IMR-90 (cell line): ENCODE measurements around the gene ZNF407.

Source experiments
- CHD1 ChIP-seq: IDR thresholded peaks from 2 replicates; pipeline ENCODE4 v1.6.1; 2012; ENCODE audit warnings: low read depth, low read length, improper control_type of control experiment
- CTCF ChIP-seq: conservative IDR thresholded peaks from 2 replicates; pipeline ENCODE4 v1.5.1; 2012; ENCODE audit warnings: mild to moderate bottlenecking, low read depth, low read length, improper control_type of control experiment
- ELK1 ChIP-seq: fragments of 150-350 bp; IDR thresholded peaks from 2 replicates; pipeline ENCODE4 v1.6.1; 2016; ENCODE audit warnings: low read depth, mild to moderate bottlenecking, low read length, moderate library complexity, borderline replicate concordance
- NFE2L2 ChIP-seq: fragments of 150-350 bp; IDR thresholded peaks from 2 replicates; pipeline ENCODE4 v1.6.1; 2016; ENCODE audit warnings: low read depth, mild to moderate bottlenecking, low read length
- POLR2A ChIP-seq: IDR thresholded peaks from 2 replicates; pipeline ENCODE4 v1.6.1; 2012; ENCODE audit warnings: mild to moderate bottlenecking, low read depth, low read length
- RAD21 ChIP-seq: IDR thresholded peaks from 2 replicates; pipeline ENCODE4 v1.6.1; 2012; ENCODE audit warnings: low read length, improper control_type of control experiment
- USF2 ChIP-seq: fragments of 150-350 bp; IDR thresholded peaks from 2 replicates; pipeline ENCODE4 v1.6.1; 2017; ENCODE audit warnings: mild to moderate bottlenecking, antibody characterized with exemption, low read length, low read depth

GRCh38 chr18:74595431-74595830, 2.2 kb upstream of the ZNF407 start:
- TF ChIP-seq CTCF, result no peak
- TF ChIP-seq RAD21, result no peak
- TF ChIP-seq POLR2A, result no peak
- no peak for TF ChIP-seq NFE2L2
- TF ChIP-seq USF2, result no peak
- TF ChIP-seq ELK1, result no peak
- TF ChIP-seq CHD1, result no peak
